ENCODE measurements around the gene LBX1.
A peak's percentile ranks its signal among the peaks of the same experiment; 100 is the strongest.

The LBX1 gene

GRCh38 chr10:101229266-101230182 is at the start of gene LBX1:
Gene LBX1 (minus strand): TSS chr10:101229463. CDS start chr10:101228815, 648 bp downstream.
- no peaks in the 10 kb centered on the region for H3K36me3 Mint-ChIP-seq (ENCODE audit: low read depth)
- H3K27ac Mint-ChIP-seq, result peak within 1 kb of the TSS in 2 of 3 experiments; percentile 76 to 98
- peaks cover 37% of the 10 kb centered on the region for H3K4me1 Mint-ChIP-seq
- no peaks in the 10 kb centered on the region for H3K9me3 Mint-ChIP-seq
- H3K4me3 Mint-ChIP-seq, result peak within 1 kb of the TSS; percentile 80 to 93 (median 85)
- TF ChIP-seq CTCF (IDR thresholded peaks at IDR 0.05; ENCODE audit: unreplicated experiment in 3 of 3), result no peak
- peaks cover 97% of the 10 kb centered on the region for H3K27me3 Mint-ChIP-seq (ENCODE audit: low read depth)

- H3K4me3 Mint-ChIP-seq, result no peak overlapping the region
Observed at GRCh38 chr10:101273741-101274140, 44.5 kb upstream of the LBX1 start.

GRCh38 chr10:101273330-101273729 is 44.1 kb upstream of the LBX1 start:
- Mint-ChIP-seq H3K27me3 (ENCODE audit: low read depth) (peaks cover 22% of the 10 kb centered on the region), H3K4me1 (no peaks in the 10 kb centered on the region), H3K36me3 (ENCODE audit: low read depth) (no peaks in the 10 kb centered on the region), H3K27ac (no peak overlapping the region), H3K4me3 (no peak overlapping the region), H3K9me3 (no peaks in the 10 kb centered on the region)
- no peak for TF ChIP-seq CTCF (IDR thresholded peaks at IDR 0.05; ENCODE audit: unreplicated experiment in 3 of 3)

More at GRCh38 chr10:101273741-101274140, 44.5 kb upstream of the LBX1 start:
- Mint-ChIP-seq H3K36me3 (ENCODE audit: low read depth) (no peaks in the 10 kb centered on the region), H3K27ac (no peak overlapping the region), H3K9me3 (no peaks in the 10 kb centered on the region), H3K27me3 (ENCODE audit: low read depth) (peaks cover 22% of the 10 kb centered on the region), H3K4me1 (no peaks in the 10 kb centered on the region)
- no peak for TF ChIP-seq CTCF (IDR thresholded peaks at IDR 0.05; ENCODE audit: unreplicated experiment in 3 of 3)

GRCh38 chr10:101272229-101272868 is 43.1 kb upstream of the LBX1 start:
- Mint-ChIP-seq H3K27me3 (ENCODE audit: low read depth) (peaks cover 22% of the 10 kb centered on the region), H3K27ac (peak overlapping the region in 1 of 3 experiments; percentile 5), H3K9me3 (no peaks in the 10 kb centered on the region), H3K4me1 (peaks cover 3% of the 10 kb centered on the region), H3K36me3 (ENCODE audit: low read depth) (no peaks in the 10 kb centered on the region), H3K4me3 (no peak overlapping the region)
- TF ChIP-seq CTCF (IDR thresholded peaks at IDR 0.05; ENCODE audit: unreplicated experiment in 3 of 3), result peak; percentile 78 to 81 (median 79)

- Mint-ChIP-seq H3K36me3 (ENCODE audit: low read depth) (no peaks in the 10 kb centered on the region), H3K4me1 (peaks cover 10% of the 10 kb centered on the region), H3K27ac (no peak overlapping the region), H3K4me3 (no peak overlapping the region), H3K9me3 (no peaks in the 10 kb centered on the region), H3K27me3 (ENCODE audit: low read depth) (peaks cover 15% of the 10 kb centered on the region)
- TF ChIP-seq CTCF (IDR thresholded peaks at IDR 0.05; ENCODE audit: unreplicated experiment in 3 of 3), result no peak
Observed at GRCh38 chr10:101270763-101271162, 41.5 kb upstream of the LBX1 start.

All from nephron (organoid).